Activated gamma-delta T cell treated with anti-CD3 and anti-CD28 coated beads, Interleukin-2, amount 50 U/mL, for 16 hours (primary cell): Measurements from ENCODE around the gene NLGN4Y.
"Not testable (repeated sequence)": the region's sequence is repeated elsewhere in the genome, so short reads cannot be mapped to it uniquely, and the experiment has no call there.

ENCODE experiments used
- DNase-seq: peaks from one replicate; pipeline ENCODE4 v3.0.0-alpha.2; 2020; ENCODE audit warnings: low read depth

The NLGN4Y gene

GRCh38 chrY:14834103-14835060 lies 310.1 kb downstream of the NLGN4Y start:
- no peak for DNase-seq

DNA sequence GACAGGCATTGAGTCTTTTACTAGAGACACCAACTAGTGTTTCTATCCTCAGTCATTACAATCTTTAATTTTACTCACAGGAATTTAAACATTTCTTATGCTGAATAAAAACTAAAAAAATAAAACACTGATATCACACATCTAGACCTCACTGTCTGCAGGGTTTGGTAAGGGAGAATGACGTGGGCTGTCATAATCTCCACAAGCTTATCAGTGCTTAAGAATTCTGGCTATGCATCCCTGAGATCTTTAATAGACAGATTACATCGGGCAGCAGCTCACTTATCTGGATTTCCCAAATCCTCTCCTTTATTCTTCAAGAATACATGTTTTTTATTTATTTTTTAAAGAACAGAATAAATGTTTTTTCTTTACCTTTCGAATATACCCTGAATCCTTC lies 313.1 kb downstream of the NLGN4Y start:
- no peak for DNase-seq

DNA sequence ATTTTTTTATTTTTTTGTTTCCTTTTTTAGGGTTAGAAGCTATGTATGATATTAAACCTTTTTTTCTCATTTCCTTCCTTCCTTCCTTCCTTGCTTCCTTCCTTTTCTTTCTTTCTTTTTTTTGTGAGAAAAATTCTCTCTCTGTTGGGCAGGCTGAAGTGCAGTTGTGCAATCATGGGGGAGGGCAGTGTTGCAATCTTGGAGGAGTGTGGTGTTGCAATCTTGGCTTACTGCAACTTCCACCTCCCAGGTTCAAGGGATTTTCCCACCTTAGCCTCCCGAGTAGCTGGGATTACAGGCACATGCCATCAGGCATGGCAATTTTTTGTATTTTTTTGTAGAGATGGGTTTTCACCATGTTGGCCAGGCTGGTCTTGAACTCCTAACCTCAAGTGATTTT lies 326.4 kb downstream of the NLGN4Y start:
- no peak for DNase-seq

DNA sequence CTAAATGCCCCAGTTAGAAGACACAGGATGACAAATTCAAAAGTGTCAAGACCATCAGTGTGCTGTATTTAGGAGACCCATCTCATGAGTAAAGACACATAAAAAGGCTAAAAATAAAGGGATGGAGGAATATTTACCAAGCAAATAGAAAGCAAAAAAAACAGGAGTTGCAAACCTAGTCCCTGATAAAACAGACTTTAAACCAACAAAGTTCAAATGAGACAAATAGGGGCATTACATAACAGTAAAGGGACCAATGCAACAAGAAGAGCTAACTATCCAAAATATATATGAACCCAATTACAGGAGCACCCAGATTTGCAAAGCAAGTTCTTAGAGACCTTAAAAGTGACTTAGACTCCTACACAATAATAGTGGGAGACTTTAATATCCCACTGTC lies 336.1 kb downstream of the NLGN4Y start:
- DNase-seq, result no peak

GRCh38 chrY:14861033-14861432 lies 336.7 kb downstream of the NLGN4Y start:
- DNase-seq, result not testable (repeated sequence)

DNA sequence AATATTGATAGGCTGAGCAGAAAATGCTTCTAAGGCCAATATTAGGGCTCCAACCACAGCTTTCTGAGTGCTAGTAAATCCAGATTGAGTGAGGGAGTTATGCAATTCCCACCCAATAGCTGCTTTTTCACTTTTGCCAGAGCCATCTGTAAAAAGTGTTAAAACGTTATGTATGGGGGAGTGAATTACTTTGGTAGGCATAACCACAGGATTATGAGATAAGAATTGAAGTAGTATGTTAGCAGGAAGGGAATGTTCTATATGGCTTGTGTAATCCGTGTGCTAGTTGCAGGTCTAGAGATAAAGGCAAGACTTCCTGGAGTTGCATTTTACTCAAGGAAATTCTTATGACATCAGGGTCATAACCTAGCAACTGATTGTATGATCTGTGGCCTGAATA lies 347.6 kb downstream of the NLGN4Y start:
- DNase-seq, result no peak
